Activated T-helper 1 cell treated with anti-CD3 and anti-CD28 coated beads, Interleukin-12 subunit alpha, Interleukin-12 subunit beta, Interleukin-2, Interleukin-4 antibody, amounts not matched to agents 30 ng/mL and 10 ng/mL and 1 ng/mL, durations not matched to agents 14 hours and 24 hours and 36 hours (primary cell): ENCODE measurements around the gene KSR2. TPM values are rescaled to one million over a fixed set of nuclear protein-coding genes. Genes with fewer than 3 reads are reported as not detected.
"Not testable (repeated sequence)": the region's sequence is repeated elsewhere in the genome, so short reads cannot be mapped to it uniquely, and the experiment has no call there.

Source experiments
- DNase-seq: peaks from one replicate; pipeline ENCODE4 v3.0.0; 2021; ENCODE audit warnings: low spot score
- H3K27ac Mint-ChIP-seq: one replicate; pipeline ENCODE4 v1.8.0; 2021; ENCODE audit warnings: mild to moderate bottlenecking, mixed read lengths
- H3K27me3 Mint-ChIP-seq: one replicate; pipeline ENCODE4 v1.8.0; 2022; ENCODE audit warnings: mild to moderate bottlenecking, moderate library complexity, mixed read lengths; ENCODE audit not compliant: insufficient read depth
- H3K36me3 Mint-ChIP-seq: one replicate; pipeline ENCODE4 v1.8.0; 2021; ENCODE audit warnings: low read depth, mixed read lengths
- H3K4me1 Mint-ChIP-seq: one replicate; pipeline ENCODE4 v1.8.0; 2021; ENCODE audit warnings: low read depth, mixed read lengths
- H3K4me3 Mint-ChIP-seq: one replicate; pipeline ENCODE4 v1.8.0; 2021; ENCODE audit warnings: mild to moderate bottlenecking, moderate library complexity, mixed read lengths
- H3K9me3 Mint-ChIP-seq: one replicate; pipeline ENCODE4 v1.8.0; 2021; ENCODE audit warnings: mixed read lengths
- intact Hi-C: fragments of 100-400 bp; cut with micrococcal nuclease; formaldehyde crosslinking; loops from one replicate; pipeline ENCODE4 v1.15.1; 2024
- total RNA-seq: library from RNA; stranded (reverse); gene quantifications from 2 replicates; pipeline ENCODE4 v1.2.3, GENCODE V29; 2022

Gene KSR2
- 0.02 and 0.08 TPM in 2 replicates for total RNA-seq

DNA sequence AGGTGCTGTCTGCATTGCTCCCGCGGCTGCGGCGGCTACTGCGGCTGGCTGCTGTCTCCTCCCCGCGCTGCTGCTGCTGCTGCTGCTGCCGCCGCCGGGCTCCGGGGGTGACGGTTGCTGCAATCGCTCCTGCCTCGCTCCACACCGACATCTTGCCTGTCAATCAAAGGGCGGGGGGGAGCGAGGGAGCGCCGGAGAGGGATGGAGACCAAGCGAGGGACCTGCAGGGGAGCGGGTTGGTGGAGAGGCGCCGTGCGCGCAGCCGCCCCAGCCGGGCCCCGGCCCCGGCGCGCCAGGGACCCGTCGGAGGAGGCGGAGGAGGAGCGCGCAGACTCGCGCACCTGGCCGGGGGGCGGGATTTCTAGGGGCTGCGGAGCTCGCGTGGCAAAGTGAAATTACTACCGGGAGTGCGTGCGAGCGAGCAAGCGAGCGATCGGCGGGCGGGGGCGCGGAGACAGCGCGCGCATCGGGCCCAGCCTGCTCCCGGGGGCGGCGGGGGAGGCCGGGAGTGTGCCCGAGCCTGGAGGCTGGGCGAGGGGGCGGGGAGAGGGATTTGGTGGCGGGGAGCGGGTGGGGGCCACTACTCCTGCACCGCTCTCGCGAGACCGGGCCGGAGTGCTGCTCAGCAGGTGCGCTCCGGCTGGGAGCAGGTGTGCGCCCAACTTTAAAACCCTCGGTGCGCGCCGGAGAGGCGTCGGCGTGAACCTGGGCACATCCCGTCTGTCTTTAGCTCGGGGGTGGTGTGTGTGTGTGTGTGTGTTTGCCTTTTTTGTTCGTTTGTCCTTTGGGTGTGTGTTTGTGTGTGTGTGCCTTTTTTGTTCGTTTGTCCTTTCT lies at the start of gene KSR2:
KSR2 (minus strand) TSS at position 165 of the 834 bp plus-strand sequence. CDS start 735 bp downstream, outside the sequence.
- DNase-seq = peak; percentile 15
- H3K9me3 Mint-ChIP-seq = peaks cover 18% of the 10 kb centered on the region
- peak within 1 kb of the TSS; percentile 64 for H3K27ac Mint-ChIP-seq
- intact Hi-C loops = loop anchor here (2.0 to 5.0 kb wide), 2 partner anchors 48 to 88 kb away; partner anchors contain the start of gene RFC5
- peaks cover 46% of the 10 kb centered on the region for H3K27me3 Mint-ChIP-seq
- peak within 1 kb of the TSS; percentile 80 for H3K4me3 Mint-ChIP-seq
- H3K4me1 Mint-ChIP-seq = peaks cover 6% of the 10 kb centered on the region
- H3K36me3 Mint-ChIP-seq = no peaks in the 10 kb centered on the region

DNA sequence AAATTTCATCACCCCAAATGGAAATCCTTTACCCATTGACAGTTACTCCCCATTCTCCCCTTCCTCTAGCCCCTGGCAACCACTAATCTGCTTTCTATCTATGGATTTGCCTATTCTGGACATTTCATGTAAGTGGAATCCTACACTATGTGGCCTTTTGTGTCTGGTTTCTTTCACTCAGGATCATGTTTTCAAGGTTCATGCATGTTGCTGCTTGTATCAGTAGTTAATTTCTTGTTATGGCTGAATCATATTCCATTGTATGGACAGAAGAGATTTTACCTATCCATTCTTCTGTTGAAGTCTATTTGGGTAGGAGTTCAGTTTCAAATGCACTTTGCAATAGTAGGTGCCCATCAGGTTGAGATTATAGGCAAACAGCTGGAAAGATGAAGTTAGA lies 49.1 kb upstream of the KSR2 start:
- H3K36me3 Mint-ChIP-seq = peaks cover 48% of the 10 kb centered on the region
- peaks cover 29% of the 10 kb centered on the region for H3K4me1 Mint-ChIP-seq
- peaks cover 10% of the 10 kb centered on the region for H3K27me3 Mint-ChIP-seq
- H3K4me3 Mint-ChIP-seq = peak overlapping the region; percentile 98
- H3K9me3 Mint-ChIP-seq = peaks cover 12% of the 10 kb centered on the region
- H3K27ac Mint-ChIP-seq = peak overlapping the region; percentile 26
- DNase-seq = no peak
- intact Hi-C loops = loop anchor here (2.0 kb wide), 1 partner anchor 49 kb away; the partner anchor contains the start of gene KSR2

DNA sequence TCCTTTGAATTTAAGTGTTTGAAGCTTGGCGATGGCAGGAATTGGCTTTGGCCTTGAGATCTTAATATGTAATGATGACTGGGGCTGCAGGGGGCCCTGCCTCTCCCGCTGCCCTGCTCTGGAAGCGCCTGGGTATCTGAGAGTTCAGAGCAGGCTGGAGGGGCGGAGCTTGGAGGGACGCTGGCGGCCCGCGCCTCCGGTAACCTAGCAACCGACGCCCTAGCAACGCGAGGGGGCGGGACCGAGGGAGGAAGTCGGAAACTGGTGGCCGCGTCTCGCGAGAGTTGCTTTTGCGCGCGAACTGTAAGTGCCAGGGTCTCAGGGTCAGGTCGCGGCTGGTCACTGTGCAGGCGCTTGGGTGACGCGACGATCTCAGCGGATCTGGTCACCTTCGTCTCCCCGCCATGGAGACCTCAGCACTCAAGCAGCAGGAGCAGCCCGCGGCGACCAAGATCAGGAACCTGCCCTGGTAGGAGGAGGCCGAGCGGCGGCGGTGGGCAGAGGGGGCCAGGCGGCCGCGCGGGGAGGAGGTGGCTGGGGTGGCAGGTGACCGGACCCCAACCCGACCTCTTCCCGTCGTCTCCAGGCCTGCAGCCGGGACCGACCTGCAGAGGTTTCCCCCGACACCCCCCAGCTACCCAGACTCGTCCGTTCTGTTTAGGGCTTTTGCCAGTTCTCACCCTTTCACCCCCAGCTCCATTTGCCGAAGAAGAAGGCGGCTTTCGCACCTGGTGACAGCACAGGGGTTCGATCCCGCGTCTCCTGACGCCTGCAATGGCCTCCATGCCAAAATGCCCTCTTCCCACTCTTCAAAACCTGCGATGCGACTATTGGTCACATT lies 47.9 kb upstream of the KSR2 start, which contains the start of gene RFC5:
RFC5 (plus strand) TSS at position 280 of the 841 bp plus-strand sequence; CDS start at position 405, 125 bp downstream.
- H3K27ac Mint-ChIP-seq = peak within 1 kb of the TSS; percentile 94
- peaks cover 29% of the 10 kb centered on the region for H3K4me1 Mint-ChIP-seq
- H3K4me3 Mint-ChIP-seq = peak within 1 kb of the TSS; percentile 98
- peaks cover 37% of the 10 kb centered on the region for H3K36me3 Mint-ChIP-seq
- H3K27me3 Mint-ChIP-seq = peaks cover 10% of the 10 kb centered on the region
- peaks cover 12% of the 10 kb centered on the region for H3K9me3 Mint-ChIP-seq
- intact Hi-C loops = loop anchor here (1.0 to 2.0 kb wide), 8 partner anchors 19 to 357 kb away; partner anchors contain the start of genes KSR2 and PEBP1
- peak; percentile 96 for DNase-seq

DNA sequence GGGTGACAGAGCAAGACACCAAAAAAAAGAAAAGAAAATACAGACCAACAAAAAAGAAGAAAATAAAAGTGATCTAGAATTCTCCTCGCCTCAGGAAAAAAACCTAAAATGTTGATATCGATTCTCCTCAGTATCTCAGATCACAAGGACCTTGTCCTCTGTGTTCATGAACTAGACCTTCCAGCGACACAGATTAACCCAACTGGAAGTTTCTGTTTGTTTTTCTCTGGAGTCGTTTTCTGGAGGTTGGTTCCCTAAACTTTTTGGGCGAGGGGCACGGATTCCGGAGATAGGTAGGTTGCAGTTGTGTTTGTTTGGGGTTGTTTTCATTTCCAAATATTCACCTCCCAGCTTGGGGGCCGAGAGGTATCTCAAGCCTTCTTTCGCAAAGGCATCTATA lies 47.2 kb upstream of the KSR2 start:
- Mint-ChIP-seq H3K27ac (no peak overlapping the region), H3K4me3 (peak overlapping the region; percentile 98), H3K9me3 (peaks cover 12% of the 10 kb centered on the region), H3K27me3 (peaks cover 10% of the 10 kb centered on the region), H3K36me3 (peaks cover 31% of the 10 kb centered on the region), H3K4me1 (peaks cover 29% of the 10 kb centered on the region)
- no peak for DNase-seq
- intact Hi-C loops = loop anchor here (1.0 to 2.0 kb wide), 8 partner anchors 19 to 357 kb away; partner anchors contain the start of genes KSR2 and PEBP1

DNA sequence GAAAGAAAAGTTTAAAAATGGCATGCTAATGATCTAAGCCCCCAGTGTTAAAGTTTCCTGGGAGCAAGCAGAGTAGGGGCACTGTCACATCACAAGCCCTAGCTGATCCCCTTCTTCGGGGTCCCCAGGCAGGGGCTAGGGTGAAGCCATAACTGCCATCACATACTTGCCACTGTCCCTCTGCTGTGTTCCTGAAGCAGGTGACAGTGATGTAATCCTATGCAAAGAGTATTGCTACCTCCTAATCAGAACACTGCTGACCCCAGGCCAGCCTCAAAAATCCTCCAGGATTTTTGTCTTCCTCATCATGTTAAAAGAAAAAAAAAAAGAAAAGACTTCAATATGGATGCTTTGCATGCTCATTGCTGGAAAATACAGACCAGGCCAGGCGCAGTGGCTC lies 46.5 kb upstream of the KSR2 start:
- Mint-ChIP-seq H3K36me3 (peaks cover 25% of the 10 kb centered on the region), H3K27me3 (peaks cover 10% of the 10 kb centered on the region), H3K4me1 (peaks cover 29% of the 10 kb centered on the region), H3K27ac (no peak overlapping the region), H3K4me3 (peak overlapping the region; percentile 98), H3K9me3 (peaks cover 12% of the 10 kb centered on the region)
- intact Hi-C loops = no loop called here
- no peak for DNase-seq

DNA sequence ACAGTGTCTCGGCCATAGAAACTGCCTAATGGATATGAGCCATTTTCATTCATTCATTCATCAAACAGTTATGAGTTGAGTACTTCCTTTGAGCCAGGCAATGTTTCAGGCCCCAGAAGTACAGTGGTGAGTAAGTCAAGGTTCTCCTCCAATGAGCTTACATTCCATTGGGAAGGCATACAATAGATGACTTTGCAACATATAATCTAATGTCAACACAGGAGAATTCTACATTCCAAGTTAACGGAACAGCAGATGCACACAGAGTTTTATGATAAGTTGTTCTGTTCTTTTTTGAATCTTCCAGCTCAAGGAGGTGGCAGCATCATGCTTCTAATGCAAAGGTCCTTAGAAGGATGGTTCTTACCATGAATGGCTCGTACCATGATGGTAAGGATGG lies 44.5 kb upstream of the KSR2 start:
- peaks cover 12% of the 10 kb centered on the region for H3K9me3 Mint-ChIP-seq

DNA sequence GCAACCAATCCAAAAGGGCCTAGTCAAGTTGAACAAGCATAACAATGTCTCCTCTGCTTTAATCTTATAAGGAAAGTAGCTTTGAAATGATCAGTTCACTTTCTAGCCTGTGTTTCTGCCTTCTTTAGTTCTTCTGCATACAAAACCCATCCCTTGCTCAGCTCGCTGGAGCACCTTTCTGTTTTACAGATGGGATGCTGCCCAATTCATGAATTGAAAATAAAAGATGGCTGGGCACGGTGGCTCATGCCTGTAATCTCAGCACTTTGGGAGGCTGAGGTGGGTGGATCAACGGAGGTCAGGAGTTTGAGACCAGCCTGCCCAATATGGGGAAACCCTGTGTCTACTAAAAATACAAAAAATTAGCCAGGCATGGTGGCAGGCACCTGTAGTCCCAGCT lies 43.2 kb upstream of the KSR2 start:
- DNase-seq = no peak
- intact Hi-C loops = no loop called here
- H3K27me3 Mint-ChIP-seq = peaks cover 10% of the 10 kb centered on the region
- peaks cover 12% of the 10 kb centered on the region for H3K9me3 Mint-ChIP-seq
- H3K27ac Mint-ChIP-seq = no peak overlapping the region
- peaks cover 12% of the 10 kb centered on the region for H3K4me1 Mint-ChIP-seq
- no peak overlapping the region for H3K4me3 Mint-ChIP-seq
- H3K36me3 Mint-ChIP-seq = peaks cover 2% of the 10 kb centered on the region

More for the DNA sequence above, 44.5 kb upstream of the KSR2 start:
- H3K27me3 Mint-ChIP-seq = peaks cover 10% of the 10 kb centered on the region
- H3K4me1 Mint-ChIP-seq = peaks cover 24% of the 10 kb centered on the region
- H3K27ac Mint-ChIP-seq = no peak overlapping the region
- no peak for DNase-seq
- intact Hi-C loops = no loop called here
- peaks cover 11% of the 10 kb centered on the region for H3K36me3 Mint-ChIP-seq
- H3K4me3 Mint-ChIP-seq = peak overlapping the region; percentile 24

DNA sequence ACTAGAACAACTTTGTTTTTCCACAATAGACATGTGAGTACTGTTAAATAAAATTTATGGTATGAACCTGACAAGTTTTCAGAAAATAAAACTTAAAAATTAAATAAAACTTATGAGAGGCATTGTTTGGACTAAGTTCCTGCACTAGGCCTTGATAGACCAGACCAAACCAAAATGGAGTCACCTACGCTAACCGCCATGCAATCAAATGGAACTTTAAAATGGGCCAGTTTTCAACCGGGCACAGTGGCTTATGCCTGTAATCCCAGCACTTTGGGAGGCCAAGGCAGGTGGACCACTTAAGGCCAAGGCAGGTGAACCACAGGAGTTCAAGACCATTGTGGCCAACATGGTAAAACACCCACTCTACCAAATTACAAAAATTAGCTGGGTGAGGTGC lies 42.6 kb upstream of the KSR2 start:
- no peak for DNase-seq
- peaks cover 12% of the 10 kb centered on the region for H3K9me3 Mint-ChIP-seq
- intact Hi-C loops = no loop called here
- H3K36me3 Mint-ChIP-seq = peaks cover 2% of the 10 kb centered on the region
- H3K27me3 Mint-ChIP-seq = peaks cover 9% of the 10 kb centered on the region
- no peak overlapping the region for H3K27ac Mint-ChIP-seq
- peaks cover 9% of the 10 kb centered on the region for H3K4me1 Mint-ChIP-seq
- no peak overlapping the region for H3K4me3 Mint-ChIP-seq

DNA sequence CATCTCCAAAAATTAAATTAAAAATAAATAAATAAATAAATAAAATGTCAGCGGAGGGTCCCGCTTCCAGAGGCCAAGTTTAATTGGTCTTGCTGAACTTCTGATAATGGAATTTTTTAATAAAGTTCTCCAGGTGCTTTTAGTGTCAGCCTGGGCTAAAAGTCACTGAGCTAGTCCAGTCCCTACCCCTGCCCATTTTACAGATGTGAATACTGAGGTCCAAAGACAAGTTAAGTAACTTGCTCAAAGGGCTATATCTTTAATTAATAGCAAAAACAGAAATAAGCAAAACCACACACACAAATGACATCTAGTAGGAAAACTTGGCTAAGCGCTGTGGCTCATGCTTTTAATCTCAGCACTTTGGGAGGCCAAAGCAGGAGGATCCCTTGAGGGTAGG lies 42.1 kb upstream of the KSR2 start:
- Mint-ChIP-seq H3K36me3 (peaks cover 2% of the 10 kb centered on the region), H3K4me1 (peaks cover 4% of the 10 kb centered on the region), H3K9me3 (peaks cover 12% of the 10 kb centered on the region), H3K27me3 (peaks cover 7% of the 10 kb centered on the region), H3K27ac (no peak overlapping the region), H3K4me3 (no peak overlapping the region)
- intact Hi-C loops = no loop called here
- no peak for DNase-seq

DNA sequence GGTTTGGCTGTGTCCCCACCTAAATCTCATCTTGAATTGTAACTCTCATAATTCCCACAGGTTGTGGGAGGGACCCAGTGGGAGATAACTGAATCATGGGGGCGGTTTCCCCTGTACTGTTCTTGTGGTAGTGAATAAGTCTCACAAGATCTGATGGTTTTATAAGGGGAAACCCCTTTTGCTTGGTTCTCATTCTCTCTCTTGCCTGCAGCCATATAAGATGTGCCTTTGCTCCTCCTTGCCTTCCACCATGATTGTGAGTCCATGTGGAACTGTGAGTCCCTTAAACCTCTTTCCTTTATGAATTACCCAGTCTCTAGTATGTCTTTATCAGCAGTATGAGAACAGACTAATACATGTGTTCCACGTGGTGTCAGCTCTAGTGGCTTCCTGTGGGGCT lies 31.0 kb upstream of the KSR2 start:
- H3K4me1 Mint-ChIP-seq, H3K4me3 Mint-ChIP-seq, H3K27me3 Mint-ChIP-seq, intact Hi-C loops, H3K27ac Mint-ChIP-seq, DNase-seq, H3K36me3 Mint-ChIP-seq: not testable (repeated sequence)
- H3K9me3 Mint-ChIP-seq = peaks cover 13% of the 10 kb centered on the region

DNA sequence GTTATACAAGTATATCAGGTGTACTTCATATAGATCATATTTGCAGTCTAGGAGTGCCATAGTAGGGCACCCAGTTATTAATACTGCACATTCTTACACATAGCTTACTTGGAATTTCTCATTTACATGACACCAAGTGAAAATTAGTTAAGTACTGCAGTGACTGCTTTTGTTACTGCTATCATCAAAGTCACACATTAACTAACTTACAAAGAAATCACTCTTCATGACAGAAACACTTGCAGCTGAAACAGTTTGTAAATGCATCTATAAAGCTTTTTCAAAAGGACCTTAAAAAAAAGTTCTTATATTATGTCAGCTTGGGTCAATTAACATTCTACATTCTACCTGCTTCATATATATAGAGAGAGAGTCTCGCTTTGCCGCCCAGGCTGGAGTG lies 29.9 kb upstream of the KSR2 start:
- no peak for DNase-seq
- Mint-ChIP-seq H3K4me1 (peaks cover 4% of the 10 kb centered on the region), H3K9me3 (peaks cover 13% of the 10 kb centered on the region), H3K36me3 (no peaks in the 10 kb centered on the region), H3K27me3 (no peaks in the 10 kb centered on the region), H3K4me3 (no peak overlapping the region), H3K27ac (no peak overlapping the region)
- intact Hi-C loops = no loop called here

DNA sequence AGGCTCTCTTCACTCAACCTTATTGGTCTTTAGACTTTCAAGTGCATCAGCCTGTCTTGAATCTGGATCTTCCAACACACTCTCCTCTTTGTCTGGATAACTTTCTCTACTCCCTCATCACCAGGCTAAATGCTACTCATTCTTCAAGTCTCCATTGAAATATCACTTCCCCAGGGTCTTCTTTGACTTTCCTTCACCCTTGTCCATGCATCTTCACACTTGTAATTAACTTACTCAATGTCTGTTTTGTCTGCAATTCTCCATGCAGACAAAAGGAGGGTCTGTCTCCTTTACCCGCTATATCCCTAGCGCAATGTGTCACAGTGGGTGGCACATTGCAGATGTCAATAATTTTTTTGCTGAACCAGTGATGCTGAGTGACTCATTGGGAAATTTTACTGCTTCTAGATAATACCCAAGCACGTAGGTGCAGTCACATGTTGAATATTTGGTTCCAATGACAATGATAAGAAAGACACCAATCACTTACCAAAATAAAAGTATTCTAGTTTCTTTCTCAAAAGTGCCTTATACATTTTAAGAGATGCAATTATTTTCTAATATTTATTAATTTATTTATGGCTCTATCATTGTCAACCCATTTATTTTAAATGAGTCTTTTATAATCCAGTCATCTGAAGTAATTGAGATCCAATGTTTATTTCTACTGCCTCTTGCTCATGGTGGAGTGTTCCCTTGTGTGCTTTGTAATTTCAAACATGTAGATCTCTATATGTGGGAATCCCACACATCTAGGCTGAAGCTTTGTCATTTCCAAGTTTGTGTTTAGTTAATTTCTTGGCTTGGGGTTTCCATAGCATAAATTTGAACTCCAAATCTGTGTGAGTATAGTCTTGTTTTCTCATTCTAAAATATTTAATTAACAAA lies 26.0 kb upstream of the KSR2 start:
- no peak for DNase-seq
- Mint-ChIP-seq H3K27me3 (no peaks in the 10 kb centered on the region), H3K27ac (no peak overlapping the region), H3K36me3 (no peaks in the 10 kb centered on the region), H3K9me3 (peaks cover 7% of the 10 kb centered on the region), H3K4me3 (no peak overlapping the region), H3K4me1 (peaks cover 4% of the 10 kb centered on the region)
- intact Hi-C loops = no loop called here
